KMS-11 (cell line): ENCODE data around the gene GTF2F2.

Experiments
- H2AFZ ChIP-seq: fragments of 200-600 bp; sonication (generic); 2 replicates; pipeline ENCODE4 v1.6.1; 2016; ENCODE audit warnings: antibody characterized with exemption, mixed run types, low read depth
- H3K27ac ChIP-seq: fragments of 200-600 bp; sonication (generic); 2 replicates; pipeline ENCODE4 v1.6.1; 2016; ENCODE audit warnings: mild to moderate bottlenecking, mixed run types
- H3K27me3 ChIP-seq: fragments of 200-600 bp; sonication (generic); 2 replicates; pipeline ENCODE4 v1.6.1; 2017; ENCODE audit warnings: mild to moderate bottlenecking, low read depth, mixed run types, moderate library complexity; ENCODE audit not compliant: insufficient read depth
- H3K36me3 ChIP-seq: fragments of 200-600 bp; sonication (generic); 2 replicates; pipeline ENCODE4 v1.6.1; 2017; ENCODE audit warnings: mild to moderate bottlenecking, mixed run types; ENCODE audit not compliant: insufficient read depth
- H3K4me1 ChIP-seq: fragments of 200-600 bp; sonication (generic); 2 replicates; pipeline ENCODE4 v1.6.1; 2016; ENCODE audit warnings: mild to moderate bottlenecking, low read depth, mixed run types; ENCODE audit not compliant: poor library complexity, severe bottlenecking
- H3K4me2 ChIP-seq: fragments of 200-600 bp; sonication (generic); 2 replicates; pipeline ENCODE4 v1.7.0; 2016; ENCODE audit warnings: mild to moderate bottlenecking, mixed run types
- H3K4me3 ChIP-seq: fragments of 200-600 bp; sonication (generic); IDR thresholded peaks from 2 replicates; pipeline ENCODE4 v1.6.1; 2017; ENCODE audit warnings: low read depth, low read length, mixed read lengths; ENCODE audit not compliant: insufficient read depth
- H3K79me2 ChIP-seq: fragments of 200-600 bp; sonication (generic); 2 replicates; pipeline ENCODE4 v1.6.1; 2016; ENCODE audit warnings: low read depth, mixed run types; ENCODE audit not compliant: insufficient read depth
- H3K9ac ChIP-seq: fragments of 200-600 bp; sonication (generic); 2 replicates; pipeline ENCODE4 v1.6.1; 2016; ENCODE audit warnings: mild to moderate bottlenecking, mixed run types
- H4K20me1 ChIP-seq: fragments of 200-600 bp; sonication (generic); 2 replicates; pipeline ENCODE4 v1.6.1; 2016; ENCODE audit warnings: mild to moderate bottlenecking, mixed run types; ENCODE audit not compliant: insufficient read depth
- CTCF ChIP-seq: fragments of 200-600 bp; sonication (generic); conservative IDR thresholded peaks from 2 replicates; pipeline ENCODE4 v1.6.1; 2017; ENCODE audit warnings: low read depth, mild to moderate bottlenecking, antibody characterized with exemption, low read length, moderate library complexity, mixed read lengths

GTF2F2 gene

GRCh38 chr13:45316996-45317395 lies 196.7 kb downstream of the GTF2F2 start:
- no peaks in the 10 kb centered on the region for H3K4me1 ChIP-seq
- no peaks in the 10 kb centered on the region for H3K27me3 ChIP-seq
- H3K79me2 ChIP-seq: no peaks in the 10 kb centered on the region
- no peak overlapping the region for H3K4me2 ChIP-seq
- no peaks in the 10 kb centered on the region for H4K20me1 ChIP-seq
- TF ChIP-seq CTCF: no peak
- no peak overlapping the region for H2AFZ ChIP-seq
- H3K36me3 ChIP-seq: no peaks in the 10 kb centered on the region
- H3K9ac ChIP-seq: no peak overlapping the region
- H3K4me3 ChIP-seq: no peak overlapping the region
- H3K27ac ChIP-seq: no peak overlapping the region

- H3K36me3 ChIP-seq: no peaks in the 10 kb centered on the region
- no peak overlapping the region for H2AFZ ChIP-seq
- H3K4me2 ChIP-seq: no peak overlapping the region
- H3K9ac ChIP-seq: no peak overlapping the region
- TF ChIP-seq CTCF: no peak
- H3K79me2 ChIP-seq: no peaks in the 10 kb centered on the region
- no peaks in the 10 kb centered on the region for H3K27me3 ChIP-seq
- no peaks in the 10 kb centered on the region for H4K20me1 ChIP-seq
- H3K27ac ChIP-seq: no peak overlapping the region
- no peaks in the 10 kb centered on the region for H3K4me1 ChIP-seq
- no peak overlapping the region for H3K4me3 ChIP-seq
These were observed 200.7 kb downstream of the GTF2F2 start for GRCh38 chr13:45320876-45321629.

- Histone ChIP-seq H3K4me3 (no peak overlapping the region), H3K36me3 (no peaks in the 10 kb centered on the region), H3K27me3 (no peaks in the 10 kb centered on the region), H3K79me2 (no peaks in the 10 kb centered on the region), H3K4me2 (no peak overlapping the region), H3K4me1 (no peaks in the 10 kb centered on the region), H3K9ac (no peak overlapping the region), H4K20me1 (no peaks in the 10 kb centered on the region), H3K27ac (no peak overlapping the region), H2AFZ (no peak overlapping the region)
- no peak for TF ChIP-seq CTCF
These were observed 205.5 kb downstream of the GTF2F2 start for GRCh38 chr13:45325806-45326205.

- H3K79me2 ChIP-seq: no peaks in the 10 kb centered on the region
- H3K36me3 ChIP-seq: no peaks in the 10 kb centered on the region
- no peak overlapping the region for H3K9ac ChIP-seq
- H3K27me3 ChIP-seq: no peaks in the 10 kb centered on the region
- TF ChIP-seq CTCF: no peak
- no peak overlapping the region for H3K4me2 ChIP-seq
- H3K4me1 ChIP-seq: no peaks in the 10 kb centered on the region
- H2AFZ ChIP-seq: no peak overlapping the region
- H3K4me3 ChIP-seq: no peak overlapping the region
- H3K27ac ChIP-seq: no peak overlapping the region
- H4K20me1 ChIP-seq: no peaks in the 10 kb centered on the region
These were observed 207.1 kb downstream of the GTF2F2 start for GRCh38 chr13:45327253-45327955.
